ENCODE data around the gene PTPRR.

DNA sequence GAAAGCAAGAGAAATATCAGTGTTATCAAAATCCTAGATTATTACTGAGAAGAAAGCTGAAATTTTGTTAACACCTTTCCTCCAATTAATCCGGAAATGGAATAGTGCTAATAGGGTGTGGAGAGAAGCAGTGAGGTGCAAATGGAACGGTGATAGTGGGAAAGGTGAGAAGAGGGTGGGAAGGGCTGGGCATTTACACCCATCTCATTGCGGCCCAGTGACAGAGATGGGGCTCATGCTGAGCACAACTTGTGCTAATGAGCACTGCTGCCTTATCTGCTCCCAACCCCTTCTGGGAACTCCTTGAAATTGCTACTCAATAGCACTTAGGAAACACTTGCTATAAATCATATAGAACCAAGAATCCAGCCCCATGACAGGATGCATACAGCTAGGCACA lies 94.4 kb downstream of the PTPRR start:
- TF ChIP-seq GATA2 (CRISPR knock-in tag; IDR thresholded peaks at IDR 0.05) (no peak), GABPA (IDR thresholded peaks at IDR 0.05; ENCODE audit: low read depth) (no peak), POLR2AphosphoS5 (IDR thresholded peaks at IDR 0.05; ENCODE audit: low read depth, low read length) (no peak), USF2 (IDR thresholded peaks at IDR 0.05; ENCODE audit: borderline replicate concordance, low read depth, low read length) (no peak), YY1 (IDR thresholded peaks at IDR 0.05; ENCODE audit: low read depth) (no peak), ELF1 (IDR thresholded peaks at IDR 0.05) (no peak), EZH2phosphoT487 (IDR thresholded peaks at IDR 0.05; ENCODE audit: borderline replicate concordance, low read depth) (no peak), MXI1 (IDR thresholded peaks at IDR 0.05; ENCODE audit: low read depth, low read length) (no peak), NFIC (IDR thresholded peaks at IDR 0.05; ENCODE audit: borderline replicate concordance) (no peak)
- TF ChIP-seq, protein P1, sequence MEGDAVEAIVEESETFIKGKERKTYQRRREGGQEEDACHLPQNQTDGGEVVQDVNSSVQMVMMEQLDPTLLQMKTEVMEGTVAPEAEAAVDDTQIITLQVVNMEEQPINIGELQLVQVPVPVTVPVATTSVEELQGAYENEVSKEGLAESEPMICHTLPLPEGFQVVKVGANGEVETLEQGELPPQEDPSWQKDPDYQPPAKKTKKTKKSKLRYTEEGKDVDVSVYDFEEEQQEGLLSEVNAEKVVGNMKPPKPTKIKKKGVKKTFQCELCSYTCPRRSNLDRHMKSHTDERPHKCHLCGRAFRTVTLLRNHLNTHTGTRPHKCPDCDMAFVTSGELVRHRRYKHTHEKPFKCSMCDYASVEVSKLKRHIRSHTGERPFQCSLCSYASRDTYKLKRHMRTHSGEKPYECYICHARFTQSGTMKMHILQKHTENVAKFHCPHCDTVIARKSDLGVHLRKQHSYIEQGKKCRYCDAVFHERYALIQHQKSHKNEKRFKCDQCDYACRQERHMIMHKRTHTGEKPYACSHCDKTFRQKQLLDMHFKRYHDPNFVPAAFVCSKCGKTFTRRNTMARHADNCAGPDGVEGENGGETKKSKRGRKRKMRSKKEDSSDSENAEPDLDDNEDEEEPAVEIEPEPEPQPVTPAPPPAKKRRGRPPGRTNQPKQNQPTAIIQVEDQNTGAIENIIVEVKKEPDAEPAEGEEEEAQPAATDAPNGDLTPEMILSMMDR (IDR thresholded peaks at IDR 0.05): no peak
- TF ChIP-seq, protein P2, sequence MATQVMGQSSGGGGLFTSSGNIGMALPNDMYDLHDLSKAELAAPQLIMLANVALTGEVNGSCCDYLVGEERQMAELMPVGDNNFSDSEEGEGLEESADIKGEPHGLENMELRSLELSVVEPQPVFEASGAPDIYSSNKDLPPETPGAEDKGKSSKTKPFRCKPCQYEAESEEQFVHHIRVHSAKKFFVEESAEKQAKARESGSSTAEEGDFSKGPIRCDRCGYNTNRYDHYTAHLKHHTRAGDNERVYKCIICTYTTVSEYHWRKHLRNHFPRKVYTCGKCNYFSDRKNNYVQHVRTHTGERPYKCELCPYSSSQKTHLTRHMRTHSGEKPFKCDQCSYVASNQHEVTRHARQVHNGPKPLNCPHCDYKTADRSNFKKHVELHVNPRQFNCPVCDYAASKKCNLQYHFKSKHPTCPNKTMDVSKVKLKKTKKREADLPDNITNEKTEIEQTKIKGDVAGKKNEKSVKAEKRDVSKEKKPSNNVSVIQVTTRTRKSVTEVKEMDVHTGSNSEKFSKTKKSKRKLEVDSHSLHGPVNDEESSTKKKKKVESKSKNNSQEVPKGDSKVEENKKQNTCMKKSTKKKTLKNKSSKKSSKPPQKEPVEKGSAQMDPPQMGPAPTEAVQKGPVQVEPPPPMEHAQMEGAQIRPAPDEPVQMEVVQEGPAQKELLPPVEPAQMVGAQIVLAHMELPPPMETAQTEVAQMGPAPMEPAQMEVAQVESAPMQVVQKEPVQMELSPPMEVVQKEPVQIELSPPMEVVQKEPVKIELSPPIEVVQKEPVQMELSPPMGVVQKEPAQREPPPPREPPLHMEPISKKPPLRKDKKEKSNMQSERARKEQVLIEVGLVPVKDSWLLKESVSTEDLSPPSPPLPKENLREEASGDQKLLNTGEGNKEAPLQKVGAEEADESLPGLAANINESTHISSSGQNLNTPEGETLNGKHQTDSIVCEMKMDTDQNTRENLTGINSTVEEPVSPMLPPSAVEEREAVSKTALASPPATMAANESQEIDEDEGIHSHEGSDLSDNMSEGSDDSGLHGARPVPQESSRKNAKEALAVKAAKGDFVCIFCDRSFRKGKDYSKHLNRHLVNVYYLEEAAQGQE (IDR thresholded peaks at IDR 0.05; ENCODE audit: low read depth, low read length): no peak
